HEK293T (cell line): ENCODE results near the gene SYCP3.

Experiments
- ARNT ChIP-seq: fragments of 450-650 bp; IDR thresholded peaks from 2 replicates; pipeline ENCODE4 v1.6.1; 2017; ENCODE audit warnings: mild to moderate bottlenecking
- BHLHE40 ChIP-seq: fragments of 450-650 bp; IDR thresholded peaks from 2 replicates; pipeline ENCODE4 v1.6.1; 2016; ENCODE audit warnings: mild to moderate bottlenecking, moderate library complexity, borderline replicate concordance
- CTBP1 ChIP-seq: fragments of 450-650 bp; IDR thresholded peaks from 2 replicates; pipeline ENCODE4 v1.6.1; 2016; ENCODE audit warnings: borderline replicate concordance
- ELF4 ChIP-seq: fragments of 450-650 bp; IDR thresholded peaks from 2 replicates; pipeline ENCODE4 v1.6.1; 2017; ENCODE audit warnings: antibody characterized with exemption
- FOXA1 ChIP-seq: fragments of 450-650 bp; IDR thresholded peaks from 2 replicates; pipeline ENCODE4 v1.6.1; 2016; ENCODE audit warnings: mild to moderate bottlenecking
- FOXK2 ChIP-seq: fragments of 450-650 bp; IDR thresholded peaks from 2 replicates; pipeline ENCODE4 v1.6.1; 2016; ENCODE audit warnings: mild to moderate bottlenecking
- FOXM1 ChIP-seq: fragments of 450-650 bp; IDR thresholded peaks from 2 replicates; pipeline ENCODE4 v1.6.1; 2017; ENCODE audit warnings: mild to moderate bottlenecking, borderline replicate concordance
- HDGF ChIP-seq: fragments of 450-650 bp; IDR thresholded peaks from 2 replicates; pipeline ENCODE4 v1.6.1; 2017; ENCODE audit warnings: antibody characterized with exemption, borderline replicate concordance
- NFRKB ChIP-seq: fragments of 450-650 bp; IDR thresholded peaks from 2 replicates; pipeline ENCODE4 v1.6.1; 2016; ENCODE audit warnings: mild to moderate bottlenecking, moderate library complexity
- PKNOX1 ChIP-seq: fragments of 450-650 bp; IDR thresholded peaks from 2 replicates; pipeline ENCODE4 v1.6.1; 2016
- SUZ12 ChIP-seq: fragments of 450-650 bp; IDR thresholded peaks from 2 replicates; pipeline ENCODE4 v1.6.1; 2016; ENCODE audit warnings: mild to moderate bottlenecking

GRCh38 chr12:101768781-101769180 lies 29.5 kb upstream of the SYCP3 start:
- TF ChIP-seq PKNOX1 (no peak), BHLHE40 (no peak), SUZ12 (no peak), FOXA1 (no peak), FOXK2 (no peak), HDGF (no peak), NFRKB (no peak), FOXM1 (no peak), ELF4 (no peak), ARNT (no peak), CTBP1 (no peak)
